HCT116 (cell line): ENCODE results near the gene LRRC46. TPM values are rescaled to one million over a fixed set of nuclear protein-coding genes. Genes with fewer than 3 reads are reported as not detected.

Source experiments
- ATAC-seq: fragments of 200-7000 bp; cut with Tn5 transposase; 2 replicates; pipeline ENCODE4 v1.9.1; 2020; ENCODE audit warnings: mild to moderate bottlenecking, moderate library complexity
- BruUV-seq: library from RNA; stranded (reverse); fragments of 400-500 nt; replicated peaks from 2 replicates; lab custom pipeline; 2021; lab: Mats Ljungman, UMichigan
- CTCF ChIA-PET: fragments of 300-600 bp; sonication (Branson Sonifier 250); formaldehyde crosslinking; loops from one replicate; lab custom pipeline; 2021; ENCODE audit warnings: antibody characterized with exemption; lab: Charles Lee
- POLR2A ChIA-PET: fragments of 300-600, 350-600 bp; sonication (Branson Sonifier 250); formaldehyde crosslinking; loops from one replicate; lab custom pipeline; 2021; ENCODE audit warnings: antibody characterized with exemption; lab: Charles Lee
- RAD21 ChIA-PET, 2 experiments: fragments of 300-600 bp; sonication (Branson Sonifier 250); formaldehyde crosslinking; loops; one replicate each; lab custom pipeline; 2023; ENCODE audit warnings: low total read pairs in 2 of 2; ENCODE audit not compliant: uncharacterized antibody in 2 of 2, unreplicated experiment in 2 of 2, low non-redundant PET in 1 of 2; lab: Charles Lee
- DNase-seq: peaks from one replicate; pipeline ENCODE4 v3.0.0-alpha.2; 2010; ENCODE audit warnings: low read depth, low spot score
- H2AFZ ChIP-seq: fragments of 200-600 bp; shearing (Covaris generic), sonication (generic); 2 replicates; pipeline ENCODE4 v1.6.1; 2017; ENCODE audit warnings: low read depth, mixed run types, mixed read lengths, antibody characterized with exemption, low read length; ENCODE audit not compliant: poor library complexity, severe bottlenecking
- H3K27ac ChIP-seq: 2 replicates; pipeline ENCODE4 v1.5.1; 2012; ENCODE audit warnings: low read depth, low read length
- H3K27me3 ChIP-seq: fragments of 200-600 bp; sonication (generic); 2 replicates; pipeline ENCODE4 v1.6.1; 2016; ENCODE audit warnings: mixed run types, low read length, mixed read lengths; ENCODE audit not compliant: insufficient read depth
- H3K36me3 ChIP-seq, 2 experiments: fragments of 200-500 bp in 1 of 2; fragments of 200-600 bp in 1 of 2; sonication (Bioruptor generic) in 1 of 2; sonication (generic) in 1 of 2; 2 replicates each; pipeline versions ENCODE4 v1.5.1 to v1.6.1; 2014 to 2016; ENCODE audit warnings: low read length in 2 of 2, inconsistent platforms in 1 of 2, mixed read lengths in 1 of 2, mixed run types in 1 of 2; ENCODE audit not compliant: insufficient read depth in 2 of 2, control insufficient read depth in 1 of 2
- H3K4me1 ChIP-seq, 2 experiments: fragments of 200-600 bp in 1 of 2; sonication (generic) in 1 of 2; 2 replicates each; pipeline versions ENCODE4 v1.5.1 to v1.6.1; 2012 to 2017; ENCODE audit warnings: low read length in 2 of 2, inconsistent platforms in 1 of 2, mild to moderate bottlenecking in 1 of 2, mixed read lengths in 1 of 2, mixed run types in 1 of 2, moderate library complexity in 1 of 2; ENCODE audit not compliant: insufficient read depth in 2 of 2, control insufficient read depth in 1 of 2
- H3K4me2 ChIP-seq: fragments of 200-600 bp; sonication (generic); 2 replicates; pipeline ENCODE4 v1.6.1; 2017; ENCODE audit warnings: mixed run types, low read length, mixed read lengths
- H3K4me3 ChIP-seq, 2 experiments: fragments of 200-600 bp in 1 of 2; sonication (generic) in 1 of 2; replicated peaks in 1 of 2; 2 replicates each; pipeline ENCODE4 v1.5.1; 2011 to 2016; ENCODE audit warnings: low read length in 2 of 2, control low read depth in 1 of 2, low read depth in 1 of 2, mild to moderate bottlenecking in 1 of 2, mixed read lengths in 1 of 2, mixed run types in 1 of 2
- H3K79me2 ChIP-seq: fragments of 200-600 bp; sonication (generic); 2 replicates; pipeline ENCODE4 v1.6.1; 2017; ENCODE audit warnings: mild to moderate bottlenecking, mixed run types, low read length, moderate library complexity, mixed read lengths; ENCODE audit not compliant: insufficient read depth
- H3K9ac ChIP-seq: fragments of 200-600 bp; sonication (generic); 2 replicates; pipeline ENCODE4 v1.6.1; 2016; ENCODE audit warnings: low read length, mixed read lengths
- H3K9me2 ChIP-seq: fragments of 200-600 bp; sonication (generic), shearing (Covaris generic); 2 replicates; pipeline ENCODE4 v1.6.1; 2017; ENCODE audit warnings: mixed run types, mild to moderate bottlenecking, moderate library complexity; ENCODE audit not compliant: insufficient read depth
- H3K9me3 ChIP-seq, 2 experiments: fragments of 200-500 bp in 1 of 2; fragments of 200-600 bp in 1 of 2; sonication (Bioruptor generic) in 1 of 2; sonication (generic) in 1 of 2; 2 replicates each; pipeline ENCODE4 v1.6.1; 2014 to 2017; ENCODE audit warnings: low read length in 2 of 2, mixed read lengths in 2 of 2, inconsistent platforms in 1 of 2, low read depth in 1 of 2, mild to moderate bottlenecking in 1 of 2, mixed run types in 1 of 2, moderate library complexity in 1 of 2; ENCODE audit not compliant: control insufficient read depth in 1 of 2, insufficient read depth in 1 of 2
- H4K20me1 ChIP-seq: fragments of 200-600 bp; sonication (generic), shearing (Covaris generic); 2 replicates; pipeline ENCODE4 v1.6.1; 2017; ENCODE audit warnings: mixed run types, mild to moderate bottlenecking, moderate library complexity; ENCODE audit not compliant: insufficient read depth
- CTCF ChIP-seq, 3 experiments: fragments of 200-600 bp in 1 of 3; sonication (generic) in 1 of 3; IDR thresholded peaks in 2 of 3; conservative IDR thresholded peaks in 1 of 3; 2 replicates each; pipeline ENCODE4 v1.5.1; 2012 to 2017; ENCODE audit warnings: low read depth in 2 of 3, low read length in 2 of 3, antibody characterized with exemption in 1 of 3, borderline replicate concordance in 1 of 3, control low read depth in 1 of 3, mild to moderate bottlenecking in 1 of 3, mixed read lengths in 1 of 3, mixed run types in 1 of 3, moderate library complexity in 1 of 3; ENCODE audit not compliant: insufficient read depth in 1 of 3
- ELF1 ChIP-seq: IDR thresholded peaks from 2 replicates; pipeline ENCODE4 v1.6.1; 2012; ENCODE audit warnings: low read depth, borderline replicate concordance
- EZH2phosphoT487 ChIP-seq: fragments of 200-600 bp; IDR thresholded peaks from 2 replicates; pipeline ENCODE4 v1.6.1; 2018; ENCODE audit warnings: antibody characterized with exemption, borderline replicate concordance
- FOSL1 ChIP-seq: IDR thresholded peaks from 2 replicates; pipeline ENCODE4 v1.6.1; 2012; ENCODE audit warnings: low read depth
- JUND ChIP-seq: IDR thresholded peaks from 2 replicates; pipeline ENCODE4 v1.6.1; 2012
- MAX ChIP-seq: IDR thresholded peaks from 2 replicates; pipeline ENCODE4 v1.6.1; 2012
- REST ChIP-seq: IDR thresholded peaks from 2 replicates; pipeline ENCODE4 v1.6.1; 2012; ENCODE audit warnings: low read depth
- SIN3A ChIP-seq: IDR thresholded peaks from 2 replicates; pipeline ENCODE4 v1.6.1; 2012; ENCODE audit warnings: low read depth
- SP1 ChIP-seq: IDR thresholded peaks from 2 replicates; pipeline ENCODE4 v1.6.1; 2012; ENCODE audit warnings: low read depth
- SRF ChIP-seq: IDR thresholded peaks from 2 replicates; pipeline ENCODE4 v1.6.1; 2012; ENCODE audit warnings: low read depth
- intact Hi-C: fragments of 100-400 bp; cut with micrococcal nuclease; formaldehyde crosslinking; loops from 2 replicates; pipeline ENCODE4 v1.10.0; 2022
- total RNA-seq: library from RNA; stranded (reverse); gene quantifications from one replicate; pipeline ENCODE4 v1.2.1, GENCODE V29; 2021; ENCODE audit not compliant: unreplicated experiment

Gene LRRC46
- total RNA-seq, 1 experiment from 2014 or later, result 0.76 TPM

GRCh38 chr17:47813512-47814031 is 17.9 kb upstream of the LRRC46 start:
- ChIA-PET RAD21 (no interaction called here), POLR2A (no interaction called here), CTCF (no interaction called here)
- Histone ChIP-seq H3K36me3 (peaks cover 9% of the 10 kb centered on the region in 2 experiments; a peak in 3 of 4 replicates), H3K4me3 (no peak overlapping the region), H3K9ac (no peak overlapping the region), H3K27ac (no peak overlapping the region), H3K27me3 (no peaks in the 10 kb centered on the region), H4K20me1 (no peaks in the 10 kb centered on the region), H3K79me2 (no peaks in the 10 kb centered on the region), H3K9me2 (no peaks in the 10 kb centered on the region), H3K9me3 (no peaks in the 10 kb centered on the region), H3K4me1 (peaks cover 25 to 32% of the 10 kb centered on the region in 2 experiments), H3K4me2 (no peak overlapping the region), H2AFZ (no peak overlapping the region)
- intact Hi-C loops, result no loop called here
- TF ChIP-seq FOSL1, result no peak
- no peak for TF ChIP-seq SIN3A
- no peak for TF ChIP-seq CTCF (IDR thresholded peaks at IDR 0.05 in 2 of 3, conservative IDR thresholded peaks at IDR 0.05 in 1 of 3; ENCODE audit: borderline replicate concordance in 1 of 3, insufficient read depth in 1 of 3, low read depth in 2 of 3, low read length in 2 of 3)
- no peak for TF ChIP-seq SRF
- no peak for TF ChIP-seq MAX
- TF ChIP-seq EZH2phosphoT487, result no peak
- no peak for TF ChIP-seq SP1
- no peak for TF ChIP-seq REST
- no peak for TF ChIP-seq JUND
- no peak for TF ChIP-seq ELF1
- DNase-seq (no peak), ATAC-seq (no peak)
- BruUV-seq, result no TSS peak
